Fibroblast of skin of abdomen (primary cell): ENCODE measurements around the gene HIF1A.
"Not testable (repeated sequence)": the region's sequence is repeated elsewhere in the genome, so short reads cannot be mapped to it uniquely, and the experiment has no call there.

Experiments used
- DNase-seq: peaks from one replicate; pipeline ENCODE4 v3.0.0-alpha.2; 2013

Gene HIF1A

DNA sequence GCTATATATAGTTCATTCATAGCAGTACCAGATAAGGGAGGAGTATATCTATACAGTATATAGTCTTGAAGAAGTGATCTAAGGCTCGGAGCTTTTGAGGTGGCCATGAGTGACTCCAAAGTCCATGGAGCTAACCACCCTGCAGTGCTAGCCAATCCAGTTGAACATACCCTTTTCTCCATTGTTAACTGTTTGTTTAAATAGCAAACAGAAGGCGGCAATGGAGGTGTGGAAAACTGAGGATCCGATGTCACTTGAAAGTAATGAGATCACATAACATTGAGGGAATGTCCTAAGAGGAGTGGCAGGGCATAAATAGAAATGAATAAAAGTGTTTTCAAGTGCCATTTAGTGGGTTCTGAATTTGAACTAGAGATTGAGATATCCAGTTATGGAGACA is 54.6 kb downstream of the HIF1A start:
- no peak for DNase-seq

DNA sequence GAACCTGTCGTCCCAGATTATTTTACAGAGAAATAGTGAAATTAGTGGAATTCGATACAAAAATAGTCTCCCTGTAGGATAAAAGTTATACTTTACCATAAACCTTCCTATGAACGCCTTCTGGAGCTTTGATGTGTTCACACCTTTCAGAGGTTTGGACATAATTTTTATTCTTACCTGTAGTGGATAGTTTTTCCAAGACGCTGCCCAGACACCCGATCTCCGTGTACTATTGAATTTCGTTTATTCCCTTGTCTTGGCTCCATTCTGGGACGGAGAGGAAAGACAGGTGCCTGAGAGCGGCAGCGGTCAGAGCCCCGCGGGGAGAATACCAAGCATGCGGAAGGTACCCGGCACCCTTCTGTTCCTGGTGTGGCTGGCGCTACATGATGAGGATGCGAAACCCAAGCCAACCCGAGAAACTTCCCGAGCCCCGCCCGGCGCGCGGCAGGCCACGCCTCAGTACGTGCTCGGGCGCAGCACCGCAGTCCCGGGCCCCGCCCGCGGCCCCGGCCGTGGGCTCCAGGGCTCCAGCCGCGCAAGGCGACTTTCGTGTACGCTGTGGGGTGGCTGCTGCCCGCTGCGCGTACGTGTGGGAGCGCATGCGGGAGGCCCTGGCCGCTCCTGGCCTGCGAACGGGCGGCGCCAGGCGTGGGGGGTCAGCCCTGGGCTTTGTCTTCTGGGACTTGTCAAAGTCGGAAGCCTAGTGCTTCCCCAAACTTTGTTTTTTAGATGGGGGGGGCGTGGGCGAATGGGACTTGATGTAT is 55.6 kb downstream of the HIF1A start:
- peak; percentile 68 for DNase-seq

DNA sequence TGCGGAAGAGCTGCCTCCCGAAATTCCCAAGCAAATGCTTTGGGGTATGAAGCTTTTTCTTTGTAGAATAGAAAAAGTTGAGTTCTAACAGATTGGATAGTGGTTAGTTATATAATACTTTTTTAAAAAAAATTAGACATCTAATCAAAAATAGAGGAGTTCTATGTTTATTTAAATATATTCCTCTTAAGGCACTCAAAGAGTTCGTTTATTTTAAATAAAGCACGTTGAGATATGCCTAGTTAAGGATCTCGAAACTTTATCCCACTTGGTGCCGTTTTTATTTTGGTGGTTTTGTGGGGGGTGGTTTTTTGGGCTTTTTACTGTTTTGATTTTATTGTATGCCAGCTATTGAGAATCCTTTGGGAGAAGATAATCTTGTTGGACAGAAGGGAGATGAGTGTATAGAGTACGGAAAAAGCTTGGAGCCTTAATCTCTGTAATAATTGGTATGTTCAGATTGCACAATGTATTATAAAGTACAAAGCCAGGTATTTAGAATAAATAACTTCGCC is 56.2 kb downstream of the HIF1A start:
- no peak for DNase-seq

DNA sequence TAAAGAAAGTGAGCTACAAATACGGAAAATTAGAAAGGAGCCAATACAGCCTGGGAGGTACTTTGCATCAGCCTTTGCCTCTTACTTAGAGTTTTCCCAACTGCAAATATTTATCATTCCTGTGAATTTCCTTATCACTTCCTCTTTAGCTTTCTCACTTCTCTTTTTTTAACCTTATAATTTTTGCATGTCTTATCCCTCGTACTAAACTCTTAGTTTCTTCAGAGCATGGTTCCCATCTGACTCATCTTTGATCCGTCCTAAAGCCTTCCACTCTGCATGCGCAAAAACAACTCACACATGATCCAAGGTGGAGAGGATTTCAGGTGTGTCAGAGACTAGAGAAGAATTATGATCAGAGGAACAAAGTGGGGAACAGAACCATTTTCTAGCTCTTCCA is 57.3 kb downstream of the HIF1A start:
- DNase-seq: no peak

DNA sequence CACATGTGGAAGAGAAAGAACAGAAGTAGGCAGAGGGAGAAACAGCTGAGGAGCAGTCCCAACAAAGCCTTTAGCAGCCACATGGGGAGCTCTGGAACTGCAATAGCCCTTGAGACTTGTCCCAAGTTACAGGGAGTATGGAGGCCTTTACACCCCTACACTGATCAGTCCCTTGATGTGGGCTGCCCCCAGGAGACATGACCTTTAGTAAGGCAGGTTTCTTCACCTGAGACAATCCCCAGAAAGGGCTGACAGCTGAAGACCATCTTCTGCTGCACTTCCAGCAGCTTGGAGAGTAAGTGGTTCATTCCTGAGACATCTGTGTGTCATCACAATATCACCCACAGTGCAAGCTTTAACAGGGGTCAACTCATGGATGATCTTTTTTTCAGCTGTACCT is 58.3 kb downstream of the HIF1A start:
- DNase-seq: no peak

DNA sequence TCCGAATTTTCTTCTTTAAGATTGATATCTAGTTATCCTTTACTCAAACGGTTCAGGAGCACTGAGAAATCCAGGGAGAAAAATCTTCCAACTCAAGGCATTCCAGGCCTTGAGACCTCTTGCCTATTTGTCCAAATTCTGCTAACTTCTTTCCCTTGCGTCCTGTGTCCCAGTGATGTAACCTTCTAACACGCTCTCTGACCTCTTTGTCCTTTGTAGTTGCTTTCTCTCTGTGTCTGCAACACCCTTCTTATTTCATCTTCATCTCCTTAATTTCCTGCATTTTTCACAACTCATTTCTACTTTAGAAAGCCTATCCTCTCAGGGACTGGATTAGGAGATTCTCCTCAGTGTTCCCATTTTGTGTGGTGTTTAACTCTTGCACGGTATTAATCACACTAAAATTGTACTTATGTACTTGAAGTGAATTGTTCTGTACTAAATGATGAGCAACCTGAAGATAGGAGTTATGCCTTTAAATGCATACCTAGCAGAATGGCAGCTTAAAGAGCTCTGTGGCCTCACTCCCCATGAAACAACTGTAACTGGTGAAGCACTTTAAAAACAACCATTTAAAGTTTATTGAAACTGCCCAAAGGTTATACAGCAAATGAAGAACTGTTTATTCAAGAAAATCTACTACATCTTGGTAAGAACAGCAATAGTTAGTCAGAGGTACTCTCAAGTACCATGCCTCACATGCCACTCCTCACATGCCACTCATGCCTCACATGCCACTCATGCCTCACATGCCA is 59.5 kb downstream of the HIF1A start:
- DNase-seq: no peak

DNA sequence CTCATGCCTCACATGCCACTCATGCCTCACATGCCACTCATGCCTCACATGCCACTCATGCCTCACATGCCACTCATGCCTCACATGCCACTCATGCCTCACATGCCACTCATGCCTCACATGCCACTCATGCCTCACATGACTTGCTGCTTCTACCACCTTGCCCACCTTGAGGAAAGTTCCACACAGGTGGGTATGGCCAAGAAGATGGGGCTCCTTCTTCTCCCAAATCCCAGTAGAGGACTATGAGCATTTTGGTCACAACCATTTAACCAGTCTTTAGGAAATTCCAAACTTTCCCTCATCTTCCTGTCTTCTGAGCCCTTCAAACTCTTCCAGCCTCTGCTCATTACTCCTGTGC is 60.0 kb downstream of the HIF1A start:
- DNase-seq: not testable (repeated sequence)

DNA sequence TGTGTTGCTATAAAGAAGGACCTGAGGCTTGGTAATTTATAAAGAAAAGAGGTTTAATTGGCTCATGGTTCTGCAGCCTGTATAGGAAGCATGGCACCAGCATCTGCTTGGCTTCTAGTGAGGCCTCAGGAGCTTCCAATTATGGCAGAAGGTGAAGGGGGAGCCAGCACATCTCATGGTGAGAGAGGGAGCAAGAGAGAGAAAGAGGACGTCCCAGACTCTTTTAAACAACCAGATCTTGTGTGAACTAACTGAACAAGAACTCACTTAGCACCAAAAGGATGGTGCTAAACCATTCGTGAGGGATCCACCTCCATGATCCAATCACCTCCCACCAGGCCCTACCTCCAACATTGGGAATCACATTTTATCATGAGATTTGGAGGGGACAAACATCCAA is 60.8 kb downstream of the HIF1A start:
- no peak for DNase-seq

DNA sequence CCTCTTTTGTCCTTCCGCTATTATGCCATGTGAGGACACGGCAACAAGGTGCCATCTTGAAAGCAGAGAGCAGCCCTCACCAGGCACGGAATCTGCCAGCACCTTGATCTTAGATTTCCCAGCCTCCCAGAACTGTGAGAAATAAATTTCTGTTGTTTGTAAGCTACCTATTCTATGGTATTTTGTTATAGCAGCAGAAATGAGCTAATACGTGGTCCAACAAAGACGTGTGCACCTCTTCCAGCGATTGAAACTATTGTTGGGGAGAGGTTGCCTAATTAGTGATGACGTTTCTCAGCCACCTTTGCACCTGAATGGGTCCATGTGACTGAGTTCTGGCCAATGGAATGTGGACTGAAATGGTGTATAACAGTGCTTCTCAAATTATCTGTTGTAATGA is 64.6 kb downstream of the HIF1A start:
- DNase-seq: no peak

DNA sequence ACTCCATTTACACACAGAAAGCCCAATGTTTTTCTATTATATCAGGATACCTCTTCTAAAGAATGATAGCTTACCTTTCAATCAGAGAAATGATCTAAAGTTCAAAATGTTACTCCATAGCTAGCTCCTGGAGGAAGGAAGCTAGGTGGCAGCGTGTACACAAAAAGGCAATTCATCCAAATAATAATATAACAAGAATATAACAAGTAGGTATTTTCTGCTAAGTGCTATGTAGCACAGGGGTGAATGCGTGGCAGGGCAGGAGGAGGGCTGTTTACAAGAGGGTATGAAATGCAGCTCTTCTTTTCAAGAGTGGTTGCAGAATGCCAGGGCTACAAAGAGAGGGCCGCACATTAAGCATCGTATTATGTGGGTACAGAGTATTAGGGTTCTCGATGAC is 66.2 kb downstream of the HIF1A start:
- no peak for DNase-seq

DNA sequence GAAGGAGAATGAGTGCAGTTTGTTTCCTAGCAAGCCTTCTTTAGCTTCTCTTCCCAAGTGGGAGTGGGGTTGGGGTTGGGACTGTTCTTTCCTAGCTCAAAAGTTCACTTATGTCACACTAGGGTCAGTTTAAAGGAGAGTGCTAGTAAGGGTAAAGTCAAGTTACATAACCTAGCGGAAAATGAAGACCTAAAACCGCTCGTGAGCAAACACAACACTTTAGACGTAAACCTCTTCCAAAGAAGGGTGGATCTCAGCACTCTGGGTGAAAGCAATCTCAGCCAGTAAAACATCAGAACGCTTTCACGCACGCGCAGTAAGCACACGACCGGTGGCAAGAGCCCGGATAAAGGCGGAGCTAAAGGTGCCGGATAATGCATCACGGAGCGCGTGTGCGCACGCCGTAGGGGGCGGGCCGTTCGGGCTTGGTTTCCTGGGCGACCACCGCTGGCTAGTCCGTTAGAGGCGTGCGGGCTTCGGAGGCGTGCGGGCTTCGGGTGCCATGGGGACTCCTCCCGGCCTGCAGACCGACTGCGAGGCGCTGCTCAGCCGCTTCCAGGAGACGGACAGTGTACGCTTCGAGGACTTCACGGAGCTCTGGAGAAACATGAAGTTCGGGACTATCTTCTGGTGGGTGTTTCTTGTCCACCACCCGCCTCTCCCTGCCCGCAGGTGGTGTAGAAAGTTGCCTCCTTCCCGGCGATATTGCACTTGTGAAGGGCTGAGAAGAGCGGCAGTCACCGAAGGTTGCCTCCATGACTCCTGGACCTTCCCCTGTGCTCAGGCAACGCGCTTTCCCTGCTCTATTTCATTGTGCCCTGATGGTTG is 66.9 kb downstream of the HIF1A start, which contains the start of gene SNAPC1:
Gene SNAPC1, plus strand, starts transcription at position 462 of the 828 bp plus-strand sequence. Its CDS starts 41 bp downstream, at position 503.
- peak; percentile 98 for DNase-seq

DNA sequence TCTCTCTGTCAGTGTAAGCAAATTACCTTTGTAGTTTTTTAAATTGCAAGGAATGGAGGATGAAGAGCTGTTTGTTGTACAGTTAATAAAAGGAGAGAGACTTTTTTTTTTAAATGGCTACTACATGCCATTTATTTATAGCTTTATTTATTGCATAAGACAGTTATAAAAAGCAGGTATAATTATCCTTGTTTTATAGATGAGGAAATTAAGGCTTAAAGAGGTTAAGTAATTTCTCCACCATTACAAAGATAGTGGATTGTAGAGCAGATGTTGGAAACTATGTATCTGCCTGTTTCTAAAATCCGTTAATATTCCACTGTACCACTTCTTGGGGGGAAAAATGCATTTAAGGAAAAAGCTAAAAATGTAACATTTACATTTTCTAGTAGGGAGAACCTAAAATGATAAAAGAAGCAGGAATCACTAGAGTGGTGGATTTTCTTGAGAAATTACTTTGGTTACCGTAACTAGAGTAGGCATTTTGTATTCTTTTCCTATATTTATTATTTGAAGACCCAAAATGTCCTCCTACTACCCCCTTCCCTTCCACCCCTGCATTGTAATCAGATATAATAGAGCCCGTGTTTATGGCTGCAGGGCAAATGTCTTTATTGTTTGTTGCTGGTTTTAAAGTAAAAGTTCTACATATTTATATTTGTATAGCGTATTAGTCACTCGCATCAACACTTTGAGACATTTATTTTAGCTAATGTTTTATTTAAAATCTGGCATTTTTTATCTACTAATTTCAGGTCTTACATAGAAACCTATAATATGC is 69.2 kb downstream of the HIF1A start:
- no peak for DNase-seq

DNA sequence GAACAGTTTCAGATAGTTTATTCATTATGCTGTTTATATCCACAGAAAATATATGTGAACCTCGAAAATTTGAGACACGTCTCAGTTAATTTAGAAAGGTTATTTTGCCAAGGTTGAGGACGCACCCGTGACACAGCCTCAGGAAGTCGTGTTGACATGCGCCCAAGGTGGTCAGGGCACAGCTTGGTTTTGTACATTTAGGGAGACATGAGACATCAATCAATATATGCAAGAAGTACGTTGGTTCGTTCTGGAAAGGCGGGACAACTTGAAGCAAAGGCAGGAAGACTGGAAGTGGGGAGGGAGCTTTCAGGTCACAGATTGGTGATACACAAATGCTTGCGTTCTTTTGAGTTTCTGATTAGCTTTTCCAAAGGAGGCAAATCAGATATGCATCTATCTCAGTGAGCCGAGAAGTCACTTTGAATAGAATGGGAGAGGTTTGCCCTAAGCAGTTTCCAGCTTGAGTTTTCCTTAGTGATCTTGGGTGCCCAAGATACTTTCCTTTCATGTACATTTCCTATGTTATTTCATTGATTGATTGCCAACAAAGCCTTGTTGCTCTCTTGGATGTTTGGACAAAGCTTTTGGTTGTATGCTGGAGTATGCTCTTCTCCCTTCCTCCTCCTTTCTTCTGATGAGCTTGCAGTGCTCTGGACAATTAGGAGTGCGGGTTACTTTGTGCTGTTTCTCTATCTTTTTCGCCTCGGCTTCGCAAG is 70.1 kb downstream of the HIF1A start:
- DNase-seq: no peak

DNA sequence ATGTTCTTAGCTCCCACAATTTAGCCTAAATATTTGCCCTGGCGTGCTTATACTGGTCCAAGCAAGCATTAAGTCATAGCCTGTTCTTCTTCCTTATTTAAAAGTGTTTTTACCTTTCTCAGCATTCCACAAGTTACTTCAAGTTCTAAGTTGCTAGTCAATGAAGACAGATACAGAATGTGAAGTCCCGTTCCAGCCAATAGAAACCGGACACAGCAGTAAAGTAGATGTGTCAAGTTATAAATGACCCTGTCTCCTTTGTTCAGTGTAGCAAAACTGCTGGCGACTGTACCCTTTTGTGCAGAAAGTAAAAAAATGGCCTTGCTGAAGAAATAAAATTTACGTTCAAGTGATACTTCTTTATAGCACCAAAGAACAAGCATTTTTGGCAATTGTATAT is 70.8 kb downstream of the HIF1A start:
- DNase-seq: no peak

DNA sequence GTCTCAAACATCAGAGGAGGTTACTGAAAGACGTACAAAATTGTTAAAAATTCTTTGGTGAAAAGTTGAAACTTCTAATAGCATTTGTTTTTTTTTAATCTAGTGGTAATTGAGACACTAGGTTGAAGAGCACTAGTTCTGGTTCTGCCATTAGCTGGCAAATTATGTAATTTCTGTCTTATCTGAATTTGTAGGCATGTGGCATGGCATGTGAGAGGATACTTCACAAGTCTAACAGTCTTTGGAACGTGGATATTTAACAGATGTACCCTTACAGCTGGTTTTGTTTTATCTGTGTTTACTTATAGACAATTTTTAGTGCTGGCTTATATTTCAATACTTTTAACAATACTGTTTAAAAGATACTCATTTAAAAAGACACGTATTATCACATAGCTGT is 72.9 kb downstream of the HIF1A start:
- no peak for DNase-seq

DNA sequence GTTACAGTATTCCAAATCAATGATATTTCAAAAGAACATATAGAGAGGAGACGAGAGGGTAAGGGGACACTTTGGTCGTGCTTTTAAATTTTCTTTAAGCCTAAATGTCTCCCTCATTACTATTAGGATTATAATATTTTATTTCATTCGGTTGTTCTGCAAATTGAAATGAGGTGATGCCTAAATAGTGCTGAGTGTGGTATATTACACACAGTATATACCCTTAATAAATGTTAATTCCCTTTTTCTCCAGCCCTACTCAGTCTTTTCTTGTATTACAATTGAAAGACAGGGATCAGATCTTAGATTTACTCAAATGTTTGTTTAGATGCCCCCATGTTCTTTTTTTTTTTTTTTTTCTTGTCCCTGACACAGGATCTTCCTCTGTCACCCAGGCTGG is 74.6 kb downstream of the HIF1A start:
- no peak for DNase-seq

DNA sequence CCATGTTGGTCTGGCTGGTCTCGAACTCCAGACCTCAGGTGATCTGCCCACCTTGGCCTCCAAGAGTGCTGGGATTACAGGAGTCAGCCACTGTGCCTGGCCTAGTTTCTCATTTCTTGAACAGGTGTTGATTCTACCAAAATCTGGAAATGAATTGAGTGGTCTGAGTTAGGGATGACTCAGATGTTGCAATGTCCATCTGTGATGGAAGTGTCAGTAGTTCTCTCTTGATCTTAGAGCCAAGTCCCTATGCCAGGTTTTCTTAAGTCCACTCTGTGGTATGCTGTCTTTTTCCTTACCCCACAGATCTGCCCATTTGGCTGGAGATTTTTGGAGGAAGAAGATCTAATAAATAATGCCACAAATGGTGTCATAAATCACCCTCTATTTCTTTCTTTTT is 79.5 kb downstream of the HIF1A start:
- no peak for DNase-seq

DNA sequence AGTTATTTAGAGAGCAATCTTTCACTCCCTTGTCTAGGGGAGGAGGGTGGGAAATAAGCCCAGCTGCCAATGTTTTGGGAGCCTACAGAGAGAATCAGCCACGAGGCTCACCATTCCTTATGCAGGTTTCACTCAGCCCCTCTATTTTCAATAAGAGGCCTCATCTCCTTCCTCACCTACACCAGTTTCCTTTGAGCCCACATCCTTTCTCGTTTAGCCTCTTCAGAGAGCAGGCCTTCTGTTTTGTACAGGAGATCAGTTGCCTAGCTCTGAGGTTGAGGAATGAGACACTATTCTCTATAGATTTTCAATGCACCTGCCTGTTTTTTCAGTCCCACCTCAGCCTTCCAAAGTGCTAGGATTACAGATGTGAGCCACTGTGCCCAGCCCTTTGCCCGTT is 84.8 kb downstream of the HIF1A start:
- no peak for DNase-seq

DNA sequence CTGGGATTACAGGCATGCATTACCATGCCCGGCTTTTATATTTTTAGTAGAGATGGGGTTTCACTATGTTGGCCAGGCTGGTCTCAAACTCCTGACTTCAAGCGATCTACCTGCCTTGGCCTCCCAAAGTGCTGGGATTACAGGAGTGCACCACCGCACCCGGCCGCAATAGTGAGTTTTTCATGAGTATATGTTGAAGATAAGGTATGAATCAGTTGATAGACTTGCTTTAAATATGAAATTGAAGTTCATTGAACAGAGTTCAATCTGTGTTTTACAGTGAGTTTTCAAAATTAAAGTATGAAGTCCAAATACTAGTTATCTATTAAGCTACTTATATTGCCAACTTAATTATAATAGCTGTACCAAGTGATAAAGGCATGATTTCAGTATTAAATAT is 102.0 kb downstream of the HIF1A start:
- DNase-seq: no peak
